Stimulated activated naive CD4-positive, alpha-beta T cell treated with Interleukin-2 at 50 U/mL for 16 hours (primary cell): ENCODE measurements around the gene KLHL35.

Experiments
- DNase-seq: peaks from one replicate; lab custom pipeline; 2025; lab: John Stamatoyannopoulos, UW

Gene KLHL35

DNA sequence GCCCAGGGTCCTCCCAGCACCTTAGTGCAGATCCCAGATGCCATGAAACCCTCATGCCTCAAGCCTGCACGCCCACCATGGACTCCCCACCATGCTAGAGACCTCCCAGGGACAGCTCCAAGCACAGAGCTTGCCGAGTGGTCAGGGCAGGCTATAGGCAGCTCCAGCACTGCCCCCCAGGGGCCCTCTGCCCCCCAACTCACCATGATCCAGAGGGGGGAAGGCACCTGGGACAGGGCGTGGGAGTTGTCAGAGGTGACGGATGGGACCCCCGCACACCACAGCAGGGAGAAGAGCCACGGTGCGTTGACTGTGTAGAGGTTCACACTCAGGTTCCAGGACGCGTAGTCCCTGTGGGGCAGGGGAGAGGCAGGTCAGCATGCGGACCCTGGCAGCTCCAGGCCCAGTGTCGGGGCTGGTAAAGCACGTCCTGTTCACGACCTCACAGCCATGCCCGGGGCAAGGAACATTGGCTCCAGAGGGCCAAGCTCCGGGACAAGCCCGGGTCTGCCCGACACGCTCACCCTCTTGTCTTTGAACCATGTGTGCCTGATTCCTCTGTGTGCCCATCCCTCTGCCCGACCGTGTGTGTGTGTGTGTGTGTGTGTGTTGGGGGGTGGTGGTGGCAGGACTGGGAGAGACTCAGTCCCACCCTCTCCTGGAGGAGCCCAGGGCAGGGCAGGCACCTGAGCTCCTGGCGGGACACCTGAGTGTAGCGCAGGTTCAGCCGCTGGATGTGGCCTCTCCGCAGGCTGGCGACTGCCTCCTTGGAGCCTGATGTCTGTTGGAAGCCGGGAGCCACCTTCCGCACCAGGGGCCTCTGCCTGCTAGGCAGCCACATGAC is 8.2 kb upstream of the KLHL35 start:
- DNase-seq = no peak

DNA sequence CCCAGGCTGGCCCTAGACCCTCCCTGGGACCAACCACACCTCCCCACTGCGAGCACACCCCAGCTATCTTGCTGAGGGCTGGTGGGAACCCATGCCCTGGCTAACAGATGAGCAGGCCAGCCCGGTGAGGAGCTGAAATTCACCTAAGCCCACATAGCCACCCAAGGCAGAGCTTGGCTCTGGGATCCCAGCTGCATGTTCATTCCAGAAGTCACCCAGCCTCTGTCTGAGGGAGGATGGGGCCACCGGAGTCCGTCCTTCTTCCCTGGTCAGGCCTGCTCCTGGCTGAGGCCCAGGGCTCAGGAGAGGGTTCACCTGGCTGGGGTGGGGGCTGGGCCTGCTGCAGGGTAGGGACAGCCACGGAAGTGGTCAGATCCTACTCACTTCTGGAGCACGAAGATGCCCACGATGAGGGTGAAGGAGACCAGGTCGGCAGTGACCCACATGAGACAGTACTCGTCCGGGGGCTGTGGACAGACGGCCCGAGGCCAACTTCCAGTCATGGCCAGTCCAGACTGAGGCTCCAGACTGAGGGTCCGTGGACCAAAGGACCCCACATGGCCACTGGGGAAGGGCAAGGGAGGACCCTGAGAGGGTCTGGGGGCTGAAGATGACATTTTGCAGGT is 6.6 kb upstream of the KLHL35 start:
- no peak for DNase-seq

DNA sequence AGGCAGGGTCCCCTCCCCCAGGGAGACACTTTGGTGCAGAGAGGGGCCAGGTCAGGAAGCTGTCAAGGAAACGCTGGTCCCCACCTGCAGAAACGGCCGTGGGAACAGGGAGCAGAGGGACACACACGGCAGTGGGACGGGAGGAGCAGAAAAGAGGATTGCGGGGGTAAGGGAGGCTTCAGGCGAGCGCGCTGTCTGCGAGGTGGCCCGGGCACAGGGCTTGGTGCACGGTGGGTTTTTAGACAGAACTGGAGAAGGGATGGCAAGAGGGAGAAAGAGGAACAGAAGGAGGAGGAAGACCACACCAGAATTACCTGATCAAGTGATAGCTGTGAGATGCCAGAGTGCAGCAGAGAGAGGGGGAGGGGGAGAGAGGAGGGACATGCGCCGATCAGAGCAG is 6.0 kb upstream of the KLHL35 start:
- no peak for DNase-seq

DNA sequence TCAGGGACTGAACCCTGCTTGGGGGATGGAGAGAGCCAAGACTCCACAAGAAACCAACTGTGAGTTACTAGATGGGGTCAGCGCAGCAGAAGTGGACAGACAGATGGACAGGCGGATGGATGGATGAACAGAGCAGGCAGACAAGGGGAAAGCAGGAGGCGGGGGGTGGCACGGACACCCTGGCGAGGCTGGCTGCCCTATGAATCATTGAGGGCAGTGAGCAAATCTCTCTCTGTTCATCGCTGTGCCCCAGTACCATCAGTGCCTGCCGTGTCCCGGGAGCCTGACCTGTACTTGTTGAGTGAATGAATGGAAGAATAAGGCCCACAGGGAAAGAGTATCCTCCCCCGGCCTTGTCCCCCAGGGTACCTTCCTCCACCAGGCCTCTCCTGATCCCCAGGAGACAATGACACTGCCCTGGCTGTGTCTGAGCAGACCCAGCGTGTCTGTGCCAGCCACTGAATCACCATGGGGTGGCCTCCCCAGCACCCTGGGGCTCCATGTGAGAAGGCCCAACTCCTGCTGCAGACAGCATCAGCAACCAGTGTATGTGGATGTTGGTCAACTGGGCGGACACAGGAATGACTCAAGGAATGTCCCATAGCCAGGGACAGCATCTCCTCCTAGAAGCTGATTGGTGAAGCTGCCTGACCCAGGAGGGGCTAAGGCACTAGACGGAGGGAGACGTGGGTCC is 5.1 kb upstream of the KLHL35 start:
- no peak for DNase-seq

DNA sequence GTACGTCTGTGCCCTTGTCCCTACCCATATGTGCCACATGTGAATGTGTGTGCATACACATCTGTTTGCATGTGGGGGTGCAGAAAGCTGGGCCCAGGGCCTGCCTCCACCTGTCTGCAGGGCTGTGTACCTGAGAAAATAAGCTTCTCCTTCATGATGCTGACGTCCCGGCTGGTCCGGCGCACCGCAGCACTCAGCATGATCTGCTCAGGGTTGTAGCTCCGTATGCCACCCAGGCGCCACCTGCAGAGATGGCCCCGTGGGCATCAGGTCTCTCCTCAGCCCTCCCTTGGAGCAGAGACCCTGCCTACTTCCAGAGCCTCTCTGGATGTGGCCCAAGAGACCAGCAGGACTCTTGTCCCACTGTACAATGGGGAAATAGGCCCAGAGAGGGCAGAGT is 3.8 kb upstream of the KLHL35 start:
- DNase-seq = no peak

DNA sequence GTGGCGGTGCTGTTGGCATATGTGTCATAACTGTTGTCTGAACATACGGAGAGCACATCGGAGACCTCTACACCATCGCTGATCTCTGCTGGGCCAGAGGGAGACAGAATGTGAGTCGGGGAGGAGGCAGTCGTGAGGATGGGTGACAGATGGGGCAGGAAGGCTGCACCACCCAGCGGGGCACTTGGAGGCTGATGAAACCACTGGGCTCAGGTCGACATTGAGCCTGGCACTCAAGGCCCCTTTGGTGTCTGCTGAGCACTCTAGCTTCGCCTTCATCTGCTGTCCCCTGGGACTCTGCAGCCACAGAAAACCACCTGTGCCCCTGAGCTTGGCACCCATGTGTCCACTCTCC is 2.5 kb upstream of the KLHL35 start:
- no peak for DNase-seq

DNA sequence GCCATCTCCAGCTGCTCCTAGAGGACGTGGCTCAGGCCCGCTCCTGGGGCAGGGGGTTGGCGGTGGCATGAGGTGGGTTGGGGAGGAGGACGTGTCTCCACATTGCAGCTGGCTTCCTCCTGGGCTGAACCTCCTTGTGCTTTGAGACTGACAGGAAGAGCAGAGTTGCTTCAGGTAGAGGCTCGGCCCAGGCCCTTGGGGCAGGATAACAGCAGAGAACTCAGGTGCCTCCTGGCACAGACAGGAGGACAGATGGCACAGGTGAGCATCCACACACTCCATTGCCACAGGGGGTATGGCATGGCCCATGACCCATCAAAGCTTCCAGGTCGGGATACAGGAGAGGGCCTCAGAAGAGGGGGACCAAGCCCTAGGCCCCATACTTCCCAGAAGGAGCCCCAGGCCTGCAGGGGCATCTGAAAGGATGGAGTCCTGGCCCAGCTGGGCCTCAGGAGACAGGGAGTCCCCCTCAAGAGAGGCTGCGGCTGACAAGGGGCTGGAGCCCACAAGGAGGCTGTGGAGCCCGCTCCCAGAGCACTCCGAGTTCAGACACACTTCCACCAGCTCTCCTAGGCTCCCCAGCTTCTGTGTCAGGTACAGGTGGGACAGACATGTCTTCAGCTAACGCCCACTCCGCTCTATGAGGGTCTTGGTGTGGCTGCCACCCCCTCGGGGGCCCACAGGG is 2.0 kb upstream of the KLHL35 start:
- no peak for DNase-seq

DNA sequence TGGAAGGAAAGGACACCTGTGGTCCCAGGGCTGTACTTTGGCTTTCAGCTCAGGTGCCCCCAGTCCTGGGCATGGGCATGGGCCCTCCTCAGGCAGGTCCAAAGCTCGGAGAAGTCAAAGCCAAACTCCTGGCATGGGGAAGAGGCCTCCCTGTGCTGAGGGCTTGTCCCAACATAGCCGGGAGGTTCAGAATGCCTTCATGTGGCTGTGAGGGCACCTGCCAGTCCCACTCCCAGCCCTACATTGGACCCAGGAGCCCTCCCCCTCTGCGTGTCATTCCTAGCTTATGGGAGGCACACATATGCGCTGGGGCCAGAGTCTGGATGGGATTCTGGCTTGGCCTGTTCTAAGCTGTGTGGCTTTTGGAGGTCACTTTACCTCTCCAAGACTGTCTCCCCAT is 1.0 kb upstream of the KLHL35 start:
- DNase-seq = no peak

DNA sequence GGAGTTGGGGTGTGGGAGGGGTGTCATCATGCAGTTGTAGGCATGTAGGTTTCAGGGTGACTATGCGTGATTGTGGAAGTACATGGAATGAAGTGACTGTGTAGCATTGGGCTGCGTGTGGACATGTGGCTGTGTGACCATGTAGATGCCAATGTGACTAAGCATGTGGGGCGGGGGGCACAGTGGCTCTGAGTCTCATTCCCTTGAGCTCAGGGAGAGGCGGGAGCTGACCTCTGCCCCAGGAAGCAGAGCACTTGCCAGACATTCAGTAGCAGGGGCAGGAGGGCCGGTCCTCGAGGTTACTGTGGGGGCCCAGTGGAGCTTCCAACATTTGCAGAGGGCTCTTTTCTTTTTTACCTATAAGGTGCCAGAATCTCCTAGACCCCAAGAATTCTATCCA is 440 bp upstream of the KLHL35 start:
- no peak for DNase-seq

DNA sequence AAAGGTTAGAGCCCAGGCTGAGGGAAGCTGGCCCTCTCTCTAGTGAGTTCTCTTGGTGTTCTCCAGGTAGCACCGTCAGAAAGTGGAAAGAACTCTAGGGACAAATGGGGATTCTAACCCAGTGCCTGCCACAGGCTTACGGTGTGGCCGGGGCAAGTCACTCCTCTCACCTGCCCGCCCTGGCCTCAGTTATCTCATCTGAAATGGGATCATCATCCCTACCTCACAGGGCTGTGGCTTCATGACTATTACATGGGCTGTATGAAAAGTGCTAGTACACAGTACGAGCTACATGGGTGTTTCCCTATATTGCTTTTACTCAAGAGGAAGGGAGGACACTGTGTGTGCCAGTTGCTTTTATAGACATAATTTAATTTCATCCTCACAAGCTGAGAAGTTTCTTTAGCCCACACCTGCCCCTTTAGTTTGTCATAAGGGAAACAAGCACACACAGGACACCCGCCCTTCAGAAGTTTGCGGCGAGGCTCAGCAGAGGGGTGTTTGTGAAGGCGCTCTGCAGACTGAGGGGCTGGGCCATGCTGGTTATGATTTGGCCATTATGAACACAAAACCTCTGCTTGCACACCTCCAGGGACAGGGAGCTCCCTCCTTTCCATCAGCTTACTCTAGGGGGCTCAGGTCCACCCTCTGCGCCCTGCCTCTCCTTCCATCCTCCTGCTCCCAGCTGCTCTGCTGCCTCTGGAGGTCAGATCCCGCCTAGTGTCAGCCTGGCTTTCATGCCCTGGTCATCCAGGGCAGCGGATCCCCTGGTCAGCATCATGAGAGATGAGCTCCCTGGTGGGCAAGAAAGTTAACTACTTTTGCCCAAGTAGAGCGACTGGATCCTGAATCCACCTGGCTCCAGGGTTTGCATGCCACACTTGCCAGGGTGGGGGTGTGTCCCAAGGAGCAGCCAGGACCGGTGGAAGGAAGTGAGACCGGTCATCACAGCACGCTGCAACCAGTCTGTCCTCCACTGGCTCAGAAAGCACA is 1.2 kb downstream of the KLHL35 start:
- no peak for DNase-seq

DNA sequence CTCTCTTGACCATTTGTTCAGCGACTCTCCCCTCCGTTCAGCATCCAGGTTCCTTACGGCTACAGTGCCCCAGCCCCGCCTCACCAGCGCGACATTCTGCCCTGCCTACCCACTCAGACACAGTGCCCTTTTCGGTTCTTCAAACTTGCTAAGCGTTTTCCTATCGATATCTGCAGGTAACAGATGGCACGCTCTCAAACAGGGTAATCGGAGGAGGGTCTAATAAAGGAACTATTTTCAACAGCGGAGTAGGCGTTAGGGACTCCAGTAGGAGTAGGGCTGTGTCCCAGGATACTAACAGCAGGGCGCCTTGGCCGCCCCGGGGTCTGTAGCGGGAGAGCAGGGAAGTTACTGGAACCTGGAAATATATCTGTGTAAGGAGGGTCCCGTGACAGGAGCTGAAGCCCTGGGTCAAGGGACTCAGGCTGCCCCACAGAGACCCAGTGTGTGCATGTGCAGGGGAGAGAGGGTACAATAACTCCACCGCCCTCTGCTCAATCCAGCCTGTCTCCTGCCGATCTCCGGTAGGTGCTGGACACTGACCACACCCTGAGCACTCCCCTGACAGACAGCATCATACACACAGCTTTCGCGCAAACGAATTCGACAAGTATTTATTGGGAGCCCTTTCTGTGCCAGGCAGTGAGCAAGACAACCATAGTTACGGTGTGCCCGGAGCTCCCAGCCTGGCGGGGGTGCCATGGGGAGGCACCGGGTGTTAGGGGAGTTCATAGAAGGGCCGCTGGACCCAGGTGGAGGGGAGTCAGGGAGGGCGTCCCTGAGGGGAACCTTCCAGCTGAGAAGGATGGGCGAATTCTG is 2.1 kb downstream of the KLHL35 start:
- DNase-seq = no peak

DNA sequence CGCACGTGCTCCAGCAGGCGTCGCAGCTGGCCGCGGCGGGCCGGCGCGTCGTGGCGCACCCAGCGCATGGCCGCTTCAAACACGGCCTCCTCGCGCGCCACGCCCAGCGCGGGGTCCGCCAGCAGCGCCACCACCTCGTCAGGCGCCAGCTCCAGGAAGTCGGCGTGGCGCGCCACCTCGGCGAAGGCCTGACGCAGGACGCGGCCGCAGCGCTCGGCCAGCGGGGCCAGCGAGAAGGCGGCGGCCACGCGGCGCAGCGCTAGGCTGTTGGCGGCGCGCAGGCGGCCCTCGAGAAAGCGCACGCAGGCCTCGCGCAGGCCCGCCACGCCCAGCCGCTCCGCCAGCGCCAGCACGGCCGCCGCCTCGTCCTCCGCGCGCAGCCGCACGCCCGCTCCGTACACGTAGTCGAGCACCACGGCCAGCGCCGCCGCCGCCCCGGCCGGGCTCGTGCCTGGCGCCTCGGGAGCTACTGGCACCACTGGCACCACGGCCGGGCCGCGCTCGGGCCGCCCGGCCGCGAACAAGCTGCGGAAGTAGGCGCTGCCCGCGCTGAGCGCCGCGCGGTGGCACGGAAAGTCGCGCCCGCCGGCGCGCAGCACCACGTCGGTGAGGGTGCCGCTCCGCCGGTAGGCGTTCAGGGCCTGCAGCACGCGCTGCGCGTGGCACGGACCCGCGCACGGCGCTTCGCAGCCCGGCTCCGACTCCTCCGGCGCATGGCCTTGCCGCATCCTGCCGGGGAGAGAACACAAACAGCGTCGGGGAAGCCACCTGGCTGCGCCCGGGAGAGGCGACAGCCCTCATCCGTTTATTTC is 2.9 kb downstream of the KLHL35 start:
- peak; percentile 58 for DNase-seq

DNA sequence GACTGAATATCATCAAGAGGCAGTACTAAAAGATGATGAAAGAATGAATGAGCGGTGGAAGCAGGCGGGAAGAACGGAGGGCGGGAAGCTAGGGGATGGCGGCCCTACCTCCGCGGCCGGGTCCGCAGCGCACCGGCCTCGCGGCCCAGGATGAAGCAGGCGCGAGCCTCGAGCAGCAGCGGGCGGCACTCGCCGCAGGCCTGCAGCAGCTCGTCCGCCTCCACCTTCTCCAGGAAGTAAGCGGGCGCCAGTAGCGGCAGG is 3.4 kb downstream of the KLHL35 start:
- DNase-seq = no peak

DNA sequence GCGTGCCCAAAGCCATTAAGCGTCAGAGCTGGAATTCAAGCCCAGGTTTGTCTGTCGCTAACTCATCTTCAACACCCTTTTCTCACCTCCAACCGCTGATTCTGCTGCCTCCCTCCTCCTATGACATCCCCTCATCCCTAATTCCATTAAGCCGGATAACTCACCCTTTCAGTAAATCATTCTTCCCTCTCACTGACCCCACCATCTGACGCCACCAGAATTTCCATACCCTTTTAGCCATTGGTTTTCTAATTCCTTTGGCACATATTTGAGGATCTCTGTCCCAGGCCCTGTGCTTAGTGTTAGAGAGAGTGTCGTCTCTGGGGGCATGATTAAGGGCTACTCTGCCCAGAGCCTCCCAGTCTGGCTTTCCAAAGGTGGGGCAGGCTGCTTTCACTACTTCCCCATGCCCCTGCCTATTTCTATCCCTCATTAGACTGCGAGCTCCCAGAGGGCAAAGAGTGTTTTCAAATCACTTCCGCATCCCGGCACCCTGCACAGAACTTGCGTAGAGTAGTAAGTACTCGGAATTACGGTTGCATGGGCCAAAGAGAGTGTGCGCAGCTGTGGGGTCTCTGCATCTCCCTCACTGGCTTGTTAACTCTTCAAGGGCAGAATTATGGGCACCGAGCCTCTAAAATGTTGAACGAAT is 3.9 kb downstream of the KLHL35 start:
- no peak for DNase-seq

DNA sequence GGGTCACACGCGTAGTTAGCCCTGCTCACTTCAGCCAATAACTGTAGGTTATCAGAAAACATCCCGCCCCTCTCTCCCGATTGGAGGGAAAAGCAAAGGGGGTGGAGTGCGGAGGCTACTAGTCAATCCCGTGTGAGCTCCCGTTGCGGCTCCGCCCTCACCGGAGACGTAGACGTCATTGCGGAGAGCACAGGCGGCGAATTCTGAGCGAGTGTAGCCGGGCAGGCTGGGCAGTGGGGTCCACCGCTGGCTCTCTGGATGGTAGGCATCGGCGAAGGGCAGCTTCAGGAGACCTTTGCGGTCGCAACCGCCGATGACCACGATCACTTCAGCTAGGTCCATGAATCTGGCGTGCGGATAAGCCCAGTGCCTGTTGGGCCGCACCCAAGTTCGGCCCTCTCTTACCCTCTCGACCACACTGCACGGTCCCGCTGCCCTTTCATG is 4.7 kb downstream of the KLHL35 start:
- peak; percentile 60 for DNase-seq

DNA sequence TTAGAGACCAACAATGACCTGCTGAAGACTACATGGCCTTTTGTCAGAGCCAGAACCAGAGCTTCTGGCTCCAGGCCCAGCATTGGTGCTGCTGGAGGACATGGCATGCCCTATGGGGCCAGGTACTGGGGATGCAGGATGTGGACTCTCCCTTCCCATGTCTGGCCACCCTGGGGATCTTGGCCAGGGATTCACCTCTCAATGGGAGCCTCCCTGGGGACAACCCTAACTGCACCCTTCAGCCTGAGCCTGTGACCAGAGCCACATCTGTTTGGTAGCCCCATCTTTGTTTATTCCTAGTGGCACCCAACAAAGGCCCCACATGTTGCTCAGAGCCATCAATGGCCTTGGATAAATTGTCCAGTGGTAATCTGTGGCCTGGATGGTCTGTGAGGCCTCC is 5.8 kb downstream of the KLHL35 start:
- no peak for DNase-seq

DNA sequence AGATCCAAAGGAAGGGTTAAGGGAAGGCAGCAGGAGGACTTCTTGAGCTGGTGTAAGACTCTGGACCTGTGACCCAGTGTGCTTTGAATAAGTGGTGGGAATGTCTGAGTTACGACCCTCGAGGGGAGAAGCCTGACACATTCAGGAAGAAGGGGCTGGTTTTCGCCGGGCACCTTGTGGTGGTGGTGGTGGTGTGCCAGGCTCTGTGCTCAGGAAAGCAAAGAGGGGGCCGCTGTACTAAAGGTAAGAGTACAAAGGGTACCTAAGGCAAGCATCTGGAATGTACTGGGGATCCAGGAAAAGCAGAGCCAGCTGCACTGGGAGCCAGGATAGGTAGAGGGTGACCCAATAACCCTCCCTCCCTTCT is 6.3 kb downstream of the KLHL35 start:
- no peak for DNase-seq

DNA sequence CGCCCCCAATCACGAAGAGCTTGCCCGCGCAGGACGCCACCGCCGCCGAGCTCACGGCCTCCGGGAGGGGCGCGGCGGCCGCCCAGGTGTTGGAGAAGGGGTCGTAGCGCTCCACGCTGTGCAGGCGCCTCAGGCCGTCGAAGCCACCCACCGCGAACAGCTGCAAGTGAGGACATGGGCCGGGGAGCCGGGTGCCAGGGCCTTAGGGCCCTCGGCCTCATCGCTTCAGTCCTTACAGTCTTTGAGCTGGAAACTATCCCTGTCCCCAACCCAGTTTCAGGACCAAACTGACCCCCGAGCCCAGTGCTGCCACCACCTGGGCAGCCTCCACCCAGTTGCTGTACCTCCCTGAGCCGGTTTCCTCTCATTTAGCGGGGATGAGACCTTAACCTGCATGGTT is 7.6 kb downstream of the KLHL35 start:
- DNase-seq = no peak

DNA sequence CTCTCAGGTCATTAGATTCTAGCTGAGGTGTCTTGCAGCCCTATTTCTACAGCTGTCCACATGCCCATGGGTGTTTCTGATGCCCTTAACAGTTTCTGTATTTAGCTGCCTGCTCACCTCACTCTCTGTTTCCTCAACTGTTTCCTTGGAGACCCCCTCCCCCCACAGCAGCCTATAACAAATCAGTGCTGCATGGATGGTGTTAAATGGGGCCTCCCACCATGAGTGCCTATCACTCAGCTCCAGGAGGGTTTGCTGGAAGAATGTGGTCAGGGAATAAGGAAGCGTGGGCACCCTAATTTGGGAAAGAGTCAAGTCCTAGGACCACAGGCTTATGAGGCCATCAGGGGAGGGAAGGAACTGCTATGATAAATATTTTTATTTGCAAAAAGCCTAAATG is 8.6 kb downstream of the KLHL35 start:
- no peak for DNase-seq

DNA sequence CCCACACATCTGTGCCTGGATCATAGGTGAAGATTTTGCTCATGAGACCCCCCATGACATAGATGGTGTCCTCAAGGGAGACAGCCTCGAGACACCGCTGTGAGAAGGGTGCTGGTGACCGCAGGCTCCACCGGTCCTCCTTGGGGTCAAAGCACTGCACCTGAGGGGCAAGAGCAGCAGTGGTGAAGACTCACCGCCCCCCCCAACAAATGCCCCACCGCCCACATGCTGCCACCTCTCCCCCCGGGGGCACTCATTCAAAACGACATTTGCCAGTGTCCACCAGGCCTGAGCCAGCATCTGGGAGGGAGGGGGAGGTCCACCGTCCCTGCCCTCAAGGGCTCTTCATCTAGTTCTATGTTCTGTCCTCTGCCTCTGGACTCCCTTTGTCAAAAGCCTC is 9.3 kb downstream of the KLHL35 start:
- no peak for DNase-seq
